Panc1 (cell line): ENCODE data around the gene PAIP1. TPM values are rescaled to one million over a fixed set of nuclear protein-coding genes. Genes with fewer than 3 reads are reported as not detected.

Experiments used
- ATAC-seq: fragments of 200-7000 bp; cut with Tn5 transposase; 2 replicates; pipeline ENCODE4 v1.9.1; 2020; ENCODE audit warnings: mild to moderate bottlenecking, moderate library complexity
- BruUV-seq: library from RNA; stranded (reverse); fragments of 400-500 nt; replicated peaks from 2 replicates; lab custom pipeline; 2021; lab: Mats Ljungman, UMichigan
- CTCF ChIA-PET: fragments of 300-600 bp; sonication (Branson Sonifier 250); formaldehyde crosslinking; loops from one replicate; lab custom pipeline; 2022; ENCODE audit warnings: antibody characterized with exemption; lab: Charles Lee
- POLR2A ChIA-PET: fragments of 300-600 bp; sonication (Branson Sonifier 250); formaldehyde crosslinking; loops from one replicate; lab custom pipeline; 2022; ENCODE audit warnings: antibody characterized with exemption; lab: Charles Lee
- DNase-seq: peaks from one replicate; pipeline ENCODE4 v3.0.0-alpha.2; 2010; ENCODE audit warnings: low read depth, low spot score
- H3K27ac ChIP-seq: 2 replicates; pipeline ENCODE4 v1.5.1; 2011; ENCODE audit warnings: mild to moderate bottlenecking, low read length, inconsistent platforms
- H3K27me3 ChIP-seq: fragments of 200-500 bp; sonication (Bioruptor generic); 2 replicates; pipeline ENCODE4 v1.6.0; 2014; ENCODE audit warnings: low read length, inconsistent platforms; ENCODE audit not compliant: control insufficient read depth, insufficient read depth
- H3K36me3 ChIP-seq: fragments of 200-500 bp; sonication (Bioruptor generic); 2 replicates; pipeline ENCODE4 v1.5.1; 2014; ENCODE audit warnings: inconsistent platforms, mild to moderate bottlenecking, low read length, moderate library complexity; ENCODE audit not compliant: control insufficient read depth, insufficient read depth
- H3K4me1 ChIP-seq: 2 replicates; pipeline ENCODE4 v1.5.1; 2011; ENCODE audit warnings: inconsistent platforms, mild to moderate bottlenecking, low read length, moderate library complexity; ENCODE audit not compliant: control insufficient read depth, insufficient read depth
- H3K4me3 ChIP-seq, 2 experiments: 2 replicates each; pipeline ENCODE4 v1.5.1; 2011 to 2012; ENCODE audit warnings: low read depth in 2 of 2, low read length in 2 of 2, mild to moderate bottlenecking in 2 of 2, inconsistent platforms in 1 of 2, moderate library complexity in 1 of 2
- H3K9me3 ChIP-seq: fragments of 200-500 bp; sonication (Bioruptor generic); 2 replicates; pipeline ENCODE4 v1.5.1; 2014; ENCODE audit warnings: low read depth, mild to moderate bottlenecking, inconsistent platforms, low read length, moderate library complexity; ENCODE audit not compliant: control insufficient read depth, insufficient read depth
- CTCF ChIP-seq: fragments of 450-650 bp; IDR thresholded peaks from 2 replicates; pipeline ENCODE4 v1.5.1; 2017; ENCODE audit warnings: mild to moderate bottlenecking
- POLR2AphosphoS5 ChIP-seq: IDR thresholded peaks from 2 replicates; pipeline ENCODE4 v1.6.1; 2012; ENCODE audit warnings: mild to moderate bottlenecking, low read depth, low read length, moderate library complexity
- SIN3A ChIP-seq: IDR thresholded peaks from 2 replicates; pipeline ENCODE4 v1.6.1; 2012; ENCODE audit warnings: low read depth, mild to moderate bottlenecking, low read length, moderate library complexity, borderline replicate concordance; ENCODE audit not compliant: insufficient read depth
- TCF7L2 ChIP-seq: IDR thresholded peaks from 2 replicates; pipeline ENCODE4 v1.6.1; 2011; ENCODE audit warnings: mild to moderate bottlenecking, low read depth, low read length, inconsistent platforms
- in situ Hi-C: cut with HindIII; loops from 2 replicates; pipeline ENCODE4 v1.10.0; 2016; ENCODE audit warnings: low sequenced_read_pairs, low pct_unique_long_range_greater_than_20kb
- intact Hi-C: fragments of 100-400 bp; cut with micrococcal nuclease; formaldehyde crosslinking; loops from one replicate; pipeline ENCODE4 v1.10.0; 2022; ENCODE audit not compliant: unreplicated experiment
- total RNA-seq: library from RNA; stranded (reverse); gene quantifications from one replicate; pipeline ENCODE4 v1.2.1, GENCODE V29; 2021; ENCODE audit not compliant: unreplicated experiment
- TF ChIP-seq, protein P1 (sequence below), 2 experiments: IDR thresholded peaks; 2 replicates each; pipeline ENCODE4 v1.6.1; 2011 to 2012; ENCODE audit warnings: low read depth in 2 of 2, control low read depth in 1 of 2, low read length in 1 of 2, mild to moderate bottlenecking in 1 of 2, moderate library complexity in 1 of 2; ENCODE audit not compliant: insufficient read depth in 1 of 2

The PAIP1 gene
- total RNA-seq, 1 experiment from 2014 or later, result 127 TPM

- peaks cover 10% of the 10 kb centered on the region; the same call in 1 of the 2 replicates for H3K36me3 ChIP-seq
- H3K4me3 ChIP-seq, result no peak overlapping the region
- no peak for ATAC-seq
- intact Hi-C loops, result no loop called here
- no peak overlapping the region for H3K27ac ChIP-seq
- H3K27me3 ChIP-seq, result no peaks in the 10 kb centered on the region
- DNase-seq, result no peak
- CTCF ChIA-PET, result no interaction called here
- POLR2A ChIA-PET, result no interaction called here
- BruUV-seq, result no TSS peak
- no peak for TF ChIP-seq SIN3A
- TF ChIP-seq CTCF, result no peak
- no peaks in the 10 kb centered on the region for H3K4me1 ChIP-seq
- no peaks in the 10 kb centered on the region for H3K9me3 ChIP-seq
- in situ Hi-C loops, result no loop called here
Observed at GRCh38 chr5:43491326-43491725, 65.6 kb downstream of the PAIP1 start.

DNA sequence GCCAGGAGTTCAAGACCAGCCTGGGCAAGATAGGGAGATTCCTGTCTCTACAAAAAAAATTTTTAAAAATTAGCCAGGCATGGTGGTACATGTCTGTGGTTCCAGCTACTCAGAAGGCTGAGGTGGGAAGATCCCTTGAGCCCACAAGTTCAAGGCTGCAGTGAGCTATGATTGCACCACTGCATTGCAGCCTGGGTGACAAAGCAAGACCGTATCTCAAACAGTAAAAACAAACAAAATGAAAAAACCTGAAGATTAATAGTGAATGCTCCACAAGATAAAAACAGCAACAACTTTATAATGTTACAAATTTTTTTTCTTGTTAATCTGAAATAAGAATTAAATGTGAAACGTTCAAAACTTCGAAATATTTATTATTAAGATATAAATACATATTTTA, 70.5 kb downstream of the PAIP1 start:
- POLR2A ChIA-PET, result no interaction called here
- DNase-seq (no peak), ATAC-seq (no peak)
- Histone ChIP-seq H3K4me1 (peaks cover 9% of the 10 kb centered on the region), H3K9me3 (no peaks in the 10 kb centered on the region), H3K27ac (no peak overlapping the region), H3K36me3 (peaks cover 10% of the 10 kb centered on the region), H3K4me3 (no peak overlapping the region), H3K27me3 (no peaks in the 10 kb centered on the region)
- in situ Hi-C loops, result no loop called here
- TF ChIP-seq CTCF, result no peak
- TF ChIP-seq, protein P1, sequence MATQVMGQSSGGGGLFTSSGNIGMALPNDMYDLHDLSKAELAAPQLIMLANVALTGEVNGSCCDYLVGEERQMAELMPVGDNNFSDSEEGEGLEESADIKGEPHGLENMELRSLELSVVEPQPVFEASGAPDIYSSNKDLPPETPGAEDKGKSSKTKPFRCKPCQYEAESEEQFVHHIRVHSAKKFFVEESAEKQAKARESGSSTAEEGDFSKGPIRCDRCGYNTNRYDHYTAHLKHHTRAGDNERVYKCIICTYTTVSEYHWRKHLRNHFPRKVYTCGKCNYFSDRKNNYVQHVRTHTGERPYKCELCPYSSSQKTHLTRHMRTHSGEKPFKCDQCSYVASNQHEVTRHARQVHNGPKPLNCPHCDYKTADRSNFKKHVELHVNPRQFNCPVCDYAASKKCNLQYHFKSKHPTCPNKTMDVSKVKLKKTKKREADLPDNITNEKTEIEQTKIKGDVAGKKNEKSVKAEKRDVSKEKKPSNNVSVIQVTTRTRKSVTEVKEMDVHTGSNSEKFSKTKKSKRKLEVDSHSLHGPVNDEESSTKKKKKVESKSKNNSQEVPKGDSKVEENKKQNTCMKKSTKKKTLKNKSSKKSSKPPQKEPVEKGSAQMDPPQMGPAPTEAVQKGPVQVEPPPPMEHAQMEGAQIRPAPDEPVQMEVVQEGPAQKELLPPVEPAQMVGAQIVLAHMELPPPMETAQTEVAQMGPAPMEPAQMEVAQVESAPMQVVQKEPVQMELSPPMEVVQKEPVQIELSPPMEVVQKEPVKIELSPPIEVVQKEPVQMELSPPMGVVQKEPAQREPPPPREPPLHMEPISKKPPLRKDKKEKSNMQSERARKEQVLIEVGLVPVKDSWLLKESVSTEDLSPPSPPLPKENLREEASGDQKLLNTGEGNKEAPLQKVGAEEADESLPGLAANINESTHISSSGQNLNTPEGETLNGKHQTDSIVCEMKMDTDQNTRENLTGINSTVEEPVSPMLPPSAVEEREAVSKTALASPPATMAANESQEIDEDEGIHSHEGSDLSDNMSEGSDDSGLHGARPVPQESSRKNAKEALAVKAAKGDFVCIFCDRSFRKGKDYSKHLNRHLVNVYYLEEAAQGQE (IDR thresholded peaks at IDR 0.05; ENCODE audit: insufficient read depth in 1 of 2, low read depth in 2 of 2, low read length in 1 of 2), result no peak
- no peak for TF ChIP-seq POLR2AphosphoS5
- TF ChIP-seq SIN3A, result no peak
- TF ChIP-seq TCF7L2, result no peak
- CTCF ChIA-PET, result no interaction called here
- intact Hi-C loops, result no loop called here
- BruUV-seq, result no TSS peak
